Activated CD8-positive, alpha-beta memory T cell treated with anti-CD3 and anti-CD28 coated beads, Interleukin-2, amount 50 U/mL, for 4 hours (primary cell): ENCODE results near the gene C10orf67.
A peak's percentile ranks its signal among the peaks of the same experiment; 100 is the strongest.

Source experiments
- DNase-seq: peaks from one replicate; pipeline ENCODE4 v3.0.0-alpha.2; 2020

Gene C10orf67

DNA sequence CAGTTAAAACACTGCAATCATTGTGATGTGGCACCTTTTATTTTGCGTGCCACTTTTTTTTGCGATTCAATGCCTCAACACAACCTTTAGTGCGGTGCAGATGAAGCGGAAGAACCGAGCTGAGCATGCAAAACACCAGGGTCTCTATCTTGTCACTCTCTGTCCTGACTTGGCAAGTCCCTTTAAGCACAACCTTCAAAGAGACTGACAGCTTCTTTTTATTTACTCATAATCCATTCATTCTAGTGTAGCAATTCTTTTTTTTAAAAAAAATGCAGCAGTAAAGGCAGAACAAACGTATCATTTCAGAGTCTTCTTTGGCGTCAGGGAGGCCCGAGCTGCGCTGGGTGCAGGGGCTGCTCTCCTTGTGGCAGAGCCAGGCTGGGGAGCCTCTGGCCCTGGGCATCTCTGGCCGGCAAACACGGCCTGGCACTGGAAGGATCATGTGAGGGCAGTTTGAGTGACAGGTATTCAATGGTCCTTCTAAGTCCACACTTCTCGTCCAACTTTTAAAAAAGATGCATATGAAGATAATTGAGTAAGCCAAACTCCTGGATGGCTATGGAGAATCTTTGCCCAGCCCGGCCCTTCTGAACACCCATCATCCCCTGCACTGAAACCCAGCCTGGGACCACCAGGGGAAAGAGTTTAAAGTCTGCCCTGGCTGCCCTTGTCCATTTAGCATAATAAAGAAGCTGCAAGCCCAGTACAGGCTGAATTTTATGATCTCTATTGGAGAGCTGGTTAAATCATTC lies 148.6 kb downstream of the C10orf67 start:
- no peak for DNase-seq

- DNase-seq, result no peak
Measured at GRCh38 chr10:23194966-23195845, 149.4 kb downstream of the C10orf67 start.

DNA sequence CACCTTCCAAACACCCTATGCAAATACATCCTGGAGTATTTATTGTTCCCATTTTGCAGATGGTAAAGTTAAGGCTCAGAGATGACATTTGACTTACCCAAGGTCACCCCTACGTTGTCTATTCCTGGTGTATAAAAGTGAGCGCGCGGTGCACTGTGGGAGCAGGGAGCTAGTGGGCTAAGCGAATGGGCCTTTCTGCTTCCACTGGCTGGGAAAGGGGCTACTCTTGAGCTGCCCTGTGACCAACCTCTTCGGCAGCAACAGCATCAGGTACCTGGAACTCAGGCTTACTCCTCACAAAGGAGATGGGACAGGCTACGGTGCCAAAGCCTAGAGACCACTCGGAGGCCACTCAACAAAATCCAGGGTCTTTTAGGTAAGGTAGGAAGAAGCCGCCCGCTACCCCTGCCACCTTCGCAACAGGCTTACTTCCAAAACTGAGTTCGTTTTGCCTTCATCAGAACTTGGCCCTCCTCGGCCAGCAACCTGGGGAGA lies 150.1 kb downstream of the C10orf67 start:
- no peak for DNase-seq

DNA sequence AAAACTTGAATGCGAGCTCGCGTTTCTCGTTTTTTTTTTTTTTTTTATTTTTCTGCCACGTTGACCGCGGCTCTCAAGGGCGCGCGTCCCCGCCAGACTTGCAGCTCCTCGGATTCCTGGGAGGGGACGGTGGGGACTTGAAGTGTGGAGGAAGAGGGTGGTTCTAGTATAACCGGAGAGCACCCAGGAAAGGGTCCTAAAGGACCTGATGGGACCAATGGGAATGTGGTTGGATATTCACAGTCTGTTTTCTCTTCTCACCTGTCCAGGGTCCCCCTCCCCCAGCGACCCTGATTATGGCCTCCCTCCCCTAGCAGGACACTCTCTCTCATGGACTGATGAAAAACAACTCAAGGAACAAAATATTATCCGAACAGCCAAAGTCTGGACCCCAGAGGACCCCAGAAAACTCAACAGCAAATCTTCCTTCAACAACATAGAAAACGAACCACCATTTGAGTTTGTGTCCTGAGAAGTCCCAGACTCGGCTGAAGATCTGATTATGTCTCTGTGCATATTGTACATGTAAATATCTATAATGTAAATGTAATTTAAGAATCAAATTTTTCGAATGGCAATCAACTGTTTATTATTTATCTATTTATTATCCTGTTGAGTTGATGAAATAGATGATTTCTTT lies 151.0 kb downstream of the C10orf67 start:
- no peak for DNase-seq

DNA sequence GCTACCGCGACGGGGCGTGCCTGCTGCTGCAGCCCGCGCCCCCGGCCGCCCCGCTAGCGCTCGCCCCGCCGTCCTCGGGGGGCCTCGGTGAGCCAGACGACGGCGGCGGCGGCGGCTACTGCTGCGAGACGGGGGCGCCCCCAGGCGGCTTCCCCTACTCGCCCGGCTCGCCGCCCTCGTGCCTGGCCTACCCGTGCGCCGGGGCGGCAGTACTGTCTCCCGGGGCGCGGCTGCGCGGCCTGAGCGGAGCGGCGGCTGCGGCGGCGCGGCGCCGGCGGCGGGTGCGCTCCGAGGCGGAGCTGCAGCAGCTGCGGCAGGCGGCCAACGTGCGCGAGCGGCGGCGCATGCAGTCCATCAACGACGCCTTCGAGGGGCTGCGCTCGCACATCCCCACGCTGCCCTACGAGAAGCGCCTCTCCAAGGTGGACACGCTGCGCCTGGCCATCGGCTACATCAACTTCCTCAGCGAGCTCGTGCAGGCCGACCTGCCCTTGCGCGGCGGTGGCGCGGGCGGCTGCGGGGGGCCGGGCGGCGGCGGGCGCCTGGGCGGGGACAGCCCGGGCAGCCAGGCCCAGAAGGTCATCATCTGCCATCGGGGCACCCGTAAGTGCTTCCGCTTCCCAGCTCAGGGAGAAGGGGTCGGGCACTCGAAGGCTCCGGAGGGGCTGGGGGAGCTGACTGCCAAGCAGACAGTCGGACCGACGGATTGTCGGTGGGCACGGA lies 151.7 kb downstream of the C10orf67 start:
- DNase-seq, result no peak

GRCh38 chr10:23191764-23192711 lies 152.6 kb downstream of the C10orf67 start, which contains the start of gene PTF1A:
PTF1A (plus strand) TSS chr10:23192312; CDS start chr10:23192531, 219 bp downstream.
- DNase-seq, result no peak

- no peak for DNase-seq
Measured at GRCh38 chr10:23190872-23191763, 153.5 kb downstream of the C10orf67 start.

GRCh38 chr10:23189024-23189423 lies 155.6 kb downstream of the C10orf67 start:
- DNase-seq, result no peak

DNA sequence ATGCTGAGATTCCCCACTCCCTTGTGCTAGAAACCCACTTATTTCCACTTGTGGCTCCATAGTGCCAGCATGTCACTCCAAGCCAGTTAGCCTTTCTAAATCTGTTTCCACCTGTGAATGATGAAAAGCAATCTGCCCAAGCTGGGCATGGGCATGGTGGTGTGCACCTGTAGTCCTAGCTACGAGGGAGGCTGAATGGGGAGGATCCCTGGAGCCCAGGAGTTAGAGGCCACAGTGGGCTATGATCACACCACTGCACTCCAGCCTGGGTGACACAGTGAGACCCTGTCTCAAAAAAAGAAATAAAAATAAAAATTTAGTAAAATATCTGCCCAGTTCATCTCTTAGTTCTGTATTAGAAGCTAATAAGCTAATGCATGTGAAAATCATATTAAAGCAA lies 157.4 kb downstream of the C10orf67 start:
- DNase-seq, result no peak

- DNase-seq, result no peak
Measured at GRCh38 chr10:23186697-23187096, 157.9 kb downstream of the C10orf67 start.

- no peak for DNase-seq
Measured at GRCh38 chr10:23186178-23186577, 158.4 kb downstream of the C10orf67 start.

DNA sequence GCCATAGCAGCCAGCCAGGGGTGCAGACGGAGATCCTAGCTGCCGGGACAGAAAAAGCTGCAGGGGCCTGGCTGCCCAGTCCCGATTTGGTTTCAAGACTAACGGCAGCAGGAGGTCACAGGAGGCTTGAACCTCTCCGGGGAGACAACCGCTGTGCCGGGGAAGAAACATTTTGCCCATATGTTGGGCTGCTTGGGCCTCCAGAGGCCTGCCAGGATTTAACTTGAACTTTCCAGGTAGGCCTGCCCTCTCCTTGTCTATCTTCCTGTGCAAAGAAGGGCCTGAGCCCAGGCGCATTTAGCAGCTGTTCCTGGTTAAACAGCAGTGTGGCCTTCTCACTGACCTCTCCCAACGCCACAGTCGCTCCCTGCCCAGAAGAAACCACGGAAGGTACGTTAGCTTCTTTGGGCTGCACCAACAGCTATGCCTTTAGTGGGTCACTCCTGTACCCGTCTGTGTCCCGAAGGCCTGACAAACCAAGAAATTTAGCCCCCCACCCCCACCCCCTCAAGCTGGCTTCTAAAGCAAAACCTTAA lies 169.6 kb downstream of the C10orf67 start:
- no peak for DNase-seq

DNA sequence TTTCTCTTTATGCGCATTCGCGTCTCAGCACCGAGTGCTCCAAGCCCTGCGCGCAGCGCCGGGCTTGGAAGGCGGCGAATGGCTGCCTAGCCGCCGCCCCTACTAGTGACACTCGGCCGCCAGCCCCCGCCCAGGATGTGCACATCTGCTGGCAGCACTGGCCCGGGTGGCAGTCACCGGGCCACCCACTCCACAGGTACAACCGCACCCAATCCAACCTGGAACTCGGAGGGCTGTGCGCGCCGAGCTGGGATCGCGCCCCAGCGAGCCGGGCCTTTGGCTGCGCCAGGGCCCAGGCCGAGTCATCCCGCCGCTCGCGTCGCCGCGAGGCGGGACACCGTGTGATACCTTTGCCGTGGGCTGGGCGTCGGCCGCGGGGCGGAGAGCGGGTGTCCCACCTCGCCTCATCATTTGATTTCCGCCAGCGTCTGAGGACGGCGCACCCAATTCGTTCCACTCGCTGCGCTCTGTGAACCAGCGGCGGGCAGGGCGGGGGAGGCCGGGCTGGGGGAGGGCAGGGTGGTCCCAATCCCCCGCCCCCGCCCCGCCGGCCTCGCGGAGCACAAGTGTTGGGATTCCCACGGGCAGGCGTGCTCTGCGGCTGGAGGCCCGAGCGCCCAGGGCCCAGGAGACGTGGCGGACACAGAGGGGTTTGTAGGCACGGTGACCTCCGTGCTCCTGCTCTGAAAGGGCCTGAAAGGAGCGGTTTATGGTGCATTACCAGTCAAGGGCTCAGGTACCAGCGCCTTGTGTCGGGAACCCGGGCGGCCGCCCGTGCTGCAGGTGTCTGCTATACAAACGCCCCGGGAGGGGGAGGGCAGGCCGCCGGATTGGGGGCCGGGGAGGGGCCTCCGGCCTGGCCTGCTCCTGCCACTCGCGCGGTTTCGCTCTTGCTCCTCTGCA lies 170.3 kb downstream of the C10orf67 start:
- DNase-seq, result no peak

DNA sequence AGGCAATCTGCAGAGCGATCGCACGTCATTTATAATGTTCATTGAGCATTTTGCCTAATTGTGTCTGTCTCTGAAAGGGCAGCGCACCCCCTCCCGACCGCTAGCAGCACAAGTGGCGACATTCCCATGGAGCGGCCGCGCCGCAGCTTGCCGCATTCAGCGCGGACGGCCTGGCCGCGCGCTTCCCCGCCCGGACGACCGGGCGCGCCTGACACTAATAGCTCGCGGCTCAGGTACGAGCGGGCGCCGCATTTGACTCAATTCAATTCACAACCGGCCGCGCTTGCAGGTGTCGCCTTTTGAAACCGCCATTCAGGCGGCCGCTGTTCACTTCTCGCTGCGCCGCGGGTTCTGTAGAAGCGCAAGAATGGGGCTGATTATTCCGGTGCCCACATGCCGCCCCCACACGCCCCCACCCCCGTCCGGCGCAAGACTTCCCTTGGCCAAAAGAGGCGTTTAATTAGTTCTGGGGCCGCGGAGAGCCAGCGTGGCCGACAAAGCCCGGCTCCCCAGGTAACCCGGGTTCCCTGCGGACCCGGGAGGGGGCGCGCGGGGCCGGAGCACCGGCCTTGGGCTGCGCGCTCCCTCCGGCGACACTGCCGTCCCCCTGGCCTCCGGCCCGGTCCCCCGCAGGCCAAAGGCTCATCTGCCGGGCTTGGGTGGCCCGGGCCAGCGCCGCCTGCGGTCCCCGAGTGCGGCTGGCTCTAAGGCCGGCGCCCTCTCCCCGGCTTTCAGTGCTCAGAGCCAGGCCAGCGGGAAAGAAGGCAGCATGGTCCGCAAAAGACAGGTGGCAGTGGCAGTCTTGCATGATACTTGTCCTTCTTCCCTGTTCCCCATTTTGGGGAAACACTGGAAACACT lies 171.2 kb downstream of the C10orf67 start:
- no peak for DNase-seq

DNA sequence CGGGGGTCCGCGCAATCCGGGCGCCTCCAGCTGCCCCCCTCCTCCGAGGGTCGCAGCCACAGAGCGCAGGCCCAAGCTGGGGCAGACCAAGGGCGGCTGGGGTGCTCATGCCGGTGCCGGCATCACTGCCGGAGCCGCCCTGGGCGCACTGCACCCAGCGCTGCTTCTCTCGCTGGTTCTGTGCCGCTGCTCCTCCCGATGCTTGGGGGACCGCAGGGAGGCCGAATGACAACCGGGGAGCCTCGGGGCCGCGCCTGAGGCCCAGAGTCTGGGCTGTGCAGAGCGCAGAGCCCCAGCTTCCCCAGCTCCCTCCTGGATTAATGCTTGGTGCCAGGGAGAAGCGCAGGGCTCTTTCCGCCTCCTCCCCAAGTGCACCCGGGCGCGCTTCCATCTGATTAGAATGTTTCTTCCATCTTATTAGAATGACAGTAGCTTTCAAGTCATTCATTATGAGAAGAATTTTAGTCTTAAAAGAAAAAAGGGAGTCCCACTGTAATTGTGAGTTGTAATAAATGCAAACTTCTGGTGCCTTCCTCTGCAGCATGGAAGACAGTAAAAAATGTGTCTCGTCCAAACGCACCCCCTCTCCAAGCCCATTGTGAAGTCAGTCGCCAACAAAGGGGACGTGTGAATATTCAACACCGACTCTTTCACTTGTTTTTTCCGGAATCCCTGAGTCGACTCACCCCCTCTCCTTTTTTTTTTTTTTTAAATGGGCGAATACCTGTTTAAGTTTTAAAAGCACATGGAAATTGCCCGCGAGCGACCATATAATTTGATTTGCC lies 172.0 kb downstream of the C10orf67 start:
- no peak for DNase-seq

DNA sequence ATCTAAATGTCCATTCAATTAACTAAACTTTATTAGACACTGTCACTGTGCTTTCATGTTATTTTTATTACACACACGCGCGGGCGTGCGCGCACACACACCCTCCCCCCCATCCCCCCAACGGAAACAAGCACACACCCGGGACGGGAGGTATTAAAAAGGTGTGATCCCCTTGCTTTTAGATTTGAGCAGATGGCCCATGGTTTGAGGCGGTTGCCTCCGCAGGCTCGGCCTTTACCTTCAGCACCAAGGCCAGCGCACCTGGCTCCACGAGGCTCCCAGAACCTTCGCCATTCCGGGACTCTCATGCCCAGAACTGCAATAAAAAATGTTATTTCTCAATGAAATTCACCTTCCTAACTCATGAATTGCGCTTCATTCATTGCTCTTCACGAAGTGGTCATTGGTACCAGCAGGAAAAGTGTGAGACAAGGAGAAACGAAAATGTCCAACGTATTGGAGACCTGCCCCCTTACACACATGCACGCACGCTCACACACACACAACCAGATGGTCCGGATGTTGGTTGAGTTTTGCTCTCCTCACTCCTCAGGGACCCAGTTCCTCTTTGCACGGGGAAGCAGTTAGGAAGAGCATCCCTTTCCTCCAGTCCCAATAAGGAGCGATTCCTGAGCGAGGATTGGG lies 173.2 kb downstream of the C10orf67 start:
- DNase-seq, result no peak

DNA sequence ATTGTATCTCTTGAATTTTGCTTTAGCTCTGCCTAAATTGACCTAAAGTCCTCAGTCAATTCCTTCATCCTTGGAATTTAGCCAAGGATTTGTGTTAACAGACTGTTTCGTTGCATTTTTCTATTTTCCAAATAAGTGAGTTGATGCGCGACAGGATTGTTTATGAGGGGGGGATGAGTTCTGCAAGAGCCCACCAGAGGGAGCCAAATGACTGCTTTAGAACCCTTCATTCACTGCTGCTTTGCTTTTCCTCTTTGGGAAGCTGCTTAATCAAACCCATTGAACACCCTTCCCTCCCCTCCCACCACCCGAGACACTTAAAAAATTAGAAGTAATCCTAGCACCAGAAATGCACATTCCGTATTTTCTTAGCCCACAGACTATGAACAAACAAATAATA lies 186.2 kb downstream of the C10orf67 start:
- DNase-seq, result peak; percentile 22
